Measurements from ENCODE around the gene LMBRD1.
"Not testable (repeated sequence)": the region's sequence is repeated elsewhere in the genome, so short reads cannot be mapped to it uniquely, and the experiment has no call there.

Gene LMBRD1

GRCh38 chr6:69801711-69802110, 4.9 kb upstream of the LMBRD1 start:
- Histone ChIP-seq H3K4me3 (no peak overlapping the region), H3K27ac (no peak overlapping the region)

GRCh38 chr6:69801225-69801624, 4.4 kb upstream of the LMBRD1 start:
- Histone ChIP-seq H3K27ac (no peak overlapping the region), H3K4me3 (no peak overlapping the region)

- not testable (repeated sequence) for H3K27ac ChIP-seq, H3K4me3 ChIP-seq
Measured at GRCh38 chr6:69798796-69799195, 2.0 kb upstream of the LMBRD1 start.

- H3K27ac ChIP-seq, result peak overlapping the region; percentile 68 to 97 (median 93)
- H3K4me3 ChIP-seq, result peak overlapping the region; percentile 60 to 94 (median 78)
Measured at GRCh38 chr6:69796073-69796641, 653 bp downstream of the LMBRD1 start.

GRCh38 chr6:69795469-69796072, 1.2 kb downstream of the LMBRD1 start:
- H3K4me3 ChIP-seq, result peak overlapping the region; percentile 60 to 94 (median 78)

GRCh38 chr6:69792292-69792691, 4.5 kb downstream of the LMBRD1 start:
- H3K4me3 ChIP-seq, result no peak overlapping the region
- H3K27ac ChIP-seq, result peak overlapping the region in 1 of 21 experiments; percentile 14

More at GRCh38 chr6:69795469-69796072, 1.2 kb downstream of the LMBRD1 start:
- peak overlapping the region in 18 of 21 experiments; percentile 82 to 97 (median 93) for H3K27ac ChIP-seq

GRCh38 chr6:69791065-69791471, 5.7 kb downstream of the LMBRD1 start:
- Histone ChIP-seq H3K27ac (peak overlapping the region in 2 of 21 experiments; percentile 22 to 31), H3K4me3 (no peak overlapping the region)

- Histone ChIP-seq H3K27ac (peak overlapping the region in 2 of 21 experiments; percentile 22 to 31), H3K4me3 (no peak overlapping the region)
Measured at GRCh38 chr6:69790629-69791028, 6.2 kb downstream of the LMBRD1 start.

- H3K27ac ChIP-seq, result no peak overlapping the region
Measured at GRCh38 chr6:69789578-69789977, 7.2 kb downstream of the LMBRD1 start.

GRCh38 chr6:69787436-69787835, 9.4 kb downstream of the LMBRD1 start:
- not testable (repeated sequence) for H3K4me3 ChIP-seq, H3K27ac ChIP-seq

More at GRCh38 chr6:69789578-69789977, 7.2 kb downstream of the LMBRD1 start:
- no peak overlapping the region for H3K4me3 ChIP-seq

GRCh38 chr6:69785697-69786096, 11.1 kb downstream of the LMBRD1 start:
- no peak overlapping the region for H3K4me3 ChIP-seq
- H3K27ac ChIP-seq, result no peak overlapping the region

GRCh38 chr6:69784595-69785377, 12.0 kb downstream of the LMBRD1 start:
- Histone ChIP-seq H3K27ac (no peak overlapping the region), H3K4me3 (no peak overlapping the region)

GRCh38 chr6:69783108-69783507, 13.7 kb downstream of the LMBRD1 start:
- Histone ChIP-seq H3K27ac (no peak overlapping the region), H3K4me3 (no peak overlapping the region)

GRCh38 chr6:69780585-69781178, 16.1 kb downstream of the LMBRD1 start:
- Histone ChIP-seq H3K4me3 (no peak overlapping the region), H3K27ac (no peak overlapping the region)

- Histone ChIP-seq H3K27ac (no peak overlapping the region), H3K4me3 (no peak overlapping the region)
Measured at GRCh38 chr6:69775941-69776340, 20.9 kb downstream of the LMBRD1 start.

- Histone ChIP-seq H3K27ac (no peak overlapping the region), H3K4me3 (no peak overlapping the region)
Measured at GRCh38 chr6:69775585-69775849, 21.3 kb downstream of the LMBRD1 start.

- H3K27ac ChIP-seq, result no peak overlapping the region
Measured at GRCh38 chr6:69774740-69775584, 21.8 kb downstream of the LMBRD1 start.

GRCh38 chr6:69771158-69771906, 25.5 kb downstream of the LMBRD1 start:
- Histone ChIP-seq H3K4me3 (no peak overlapping the region), H3K27ac (no peak overlapping the region)

More at GRCh38 chr6:69774740-69775584, 21.8 kb downstream of the LMBRD1 start:
- no peak overlapping the region for H3K4me3 ChIP-seq

GRCh38 chr6:69768664-69769063, 28.1 kb downstream of the LMBRD1 start:
- no peak overlapping the region for H3K27ac ChIP-seq
- H3K4me3 ChIP-seq, result no peak overlapping the region

All from skin epidermis (tissue), 12 donors.